Activated T-cell treated with anti-CD3 and anti-CD28 coated beads, Interleukin-2, amount 50 U/mL, for 4 hours (primary cell): Measurements from ENCODE around the gene FUT8. TPM values are rescaled to one million over a fixed set of nuclear protein-coding genes. Genes with fewer than 3 reads are reported as not detected.
"Not testable (repeated sequence)": the region's sequence is repeated elsewhere in the genome, so short reads cannot be mapped to it uniquely, and the experiment has no call there.

ENCODE experiments used
- ATAC-seq, 2 donors: fragments of 200-7000 bp; cut with Tn5 transposase; one replicate each; pipeline ENCODE4 v1.10.0; 2021
- DNase-seq: peaks from one replicate; pipeline ENCODE4 v3.0.0-alpha.2; 2020
- H3K27me3 Mint-ChIP-seq: one replicate; pipeline ENCODE4 v1.8.0; 2021; ENCODE audit warnings: low read depth, mixed read lengths
- H3K36me3 Mint-ChIP-seq: one replicate; pipeline ENCODE4 v1.8.0; 2022; ENCODE audit warnings: mixed read lengths; ENCODE audit not compliant: insufficient read depth
- H3K4me1 Mint-ChIP-seq: one replicate; pipeline ENCODE4 v1.8.0; 2021; ENCODE audit warnings: low read depth, mixed read lengths
- H3K4me3 Mint-ChIP-seq: one replicate; pipeline ENCODE4 v1.8.0; 2021; ENCODE audit warnings: mild to moderate bottlenecking, moderate library complexity, mixed read lengths
- H3K9me3 Mint-ChIP-seq: one replicate; pipeline ENCODE4 v1.8.0; 2021; ENCODE audit warnings: mixed read lengths
- total RNA-seq, 3 donors: library from RNA; stranded (reverse); gene quantifications; one replicate each; pipeline ENCODE4 v1.2.1, GENCODE V29; 2021

The FUT8 gene
- total RNA-seq, 3 donors from 2014 or later, result 29.2 to 38.4 (median 30.9) TPM

DNA sequence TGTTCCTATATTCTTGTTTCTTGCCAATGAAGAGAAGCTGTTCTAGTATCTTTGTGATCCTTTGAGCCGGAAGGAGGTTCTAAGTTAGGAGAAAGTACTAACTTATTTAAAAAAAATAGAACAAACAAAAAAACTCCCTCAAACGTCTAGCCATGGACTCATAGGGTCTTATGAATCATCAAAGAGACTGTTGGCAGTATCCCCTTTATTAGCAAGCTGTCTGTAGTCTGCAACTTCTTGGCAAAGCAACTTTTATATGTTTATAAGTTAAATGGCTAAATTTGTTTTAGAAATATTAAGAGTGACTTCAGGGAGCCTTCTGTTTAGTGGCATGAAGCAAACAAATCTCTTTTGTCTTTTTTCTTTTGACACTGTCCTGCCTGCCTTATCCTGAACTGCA lies 291.9 kb downstream of the FUT8 start:
- H3K36me3 Mint-ChIP-seq, result peaks cover 21% of the 10 kb centered on the region
- DNase-seq (no peak), ATAC-seq (peak in 1 of 2 donors; percentile 23)
- no peak overlapping the region for H3K4me3 Mint-ChIP-seq
- peaks cover 9% of the 10 kb centered on the region for H3K9me3 Mint-ChIP-seq
- no peaks in the 10 kb centered on the region for H3K27me3 Mint-ChIP-seq
- H3K4me1 Mint-ChIP-seq, result peaks cover 17% of the 10 kb centered on the region

DNA sequence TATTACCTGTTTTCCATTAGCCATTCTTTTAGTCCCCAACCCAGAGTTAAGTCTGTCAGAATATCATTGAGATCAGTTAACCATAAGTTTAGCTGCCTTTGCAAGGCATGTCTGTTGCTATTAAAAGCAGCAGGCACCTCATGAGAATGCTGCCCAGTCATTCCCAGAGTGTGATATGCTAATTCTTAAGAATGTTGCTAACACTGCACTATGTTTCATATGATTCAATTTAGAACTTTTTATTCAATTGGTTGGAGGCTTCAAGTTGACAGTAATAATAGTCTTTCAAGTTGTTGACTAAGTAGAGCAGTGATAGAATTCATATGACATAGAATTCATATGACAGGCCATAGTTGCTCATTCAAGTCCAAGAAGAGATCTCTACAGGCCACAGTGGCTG lies 292.3 kb downstream of the FUT8 start:
- H3K4me1 Mint-ChIP-seq, result peaks cover 19% of the 10 kb centered on the region
- DNase-seq, result no peak
- no peak overlapping the region for H3K4me3 Mint-ChIP-seq
- peaks cover 9% of the 10 kb centered on the region for H3K9me3 Mint-ChIP-seq
- peaks cover 20% of the 10 kb centered on the region for H3K36me3 Mint-ChIP-seq
- H3K27me3 Mint-ChIP-seq, result no peaks in the 10 kb centered on the region
- ATAC-seq, result peak; percentile 94 to 95

DNA sequence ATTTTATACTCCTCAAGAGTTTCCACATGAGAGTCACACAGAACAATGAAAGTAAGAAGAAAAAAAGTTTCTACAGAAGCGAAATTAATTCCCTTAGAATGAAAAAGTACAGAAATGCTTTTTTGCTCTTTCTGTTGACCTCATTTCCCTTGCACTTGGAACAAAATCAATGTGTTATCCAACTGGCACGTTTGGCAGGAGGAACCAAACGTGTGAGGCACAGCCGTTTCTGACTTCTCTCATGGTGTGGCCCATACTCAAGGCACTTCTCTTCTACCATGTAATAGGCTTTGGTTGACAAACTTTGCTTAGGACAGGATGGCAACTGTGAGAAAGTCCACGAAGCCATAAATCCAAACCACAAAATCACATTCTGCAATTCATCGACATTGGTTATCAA lies 297.0 kb downstream of the FUT8 start:
- H3K9me3 Mint-ChIP-seq, result peaks cover 17% of the 10 kb centered on the region
- H3K4me1 Mint-ChIP-seq, result peaks cover 28% of the 10 kb centered on the region
- no peaks in the 10 kb centered on the region for H3K27me3 Mint-ChIP-seq
- no peak for DNase-seq
- H3K36me3 Mint-ChIP-seq, result peaks cover 21% of the 10 kb centered on the region
- no peak overlapping the region for H3K4me3 Mint-ChIP-seq
- ATAC-seq, result no peak

DNA sequence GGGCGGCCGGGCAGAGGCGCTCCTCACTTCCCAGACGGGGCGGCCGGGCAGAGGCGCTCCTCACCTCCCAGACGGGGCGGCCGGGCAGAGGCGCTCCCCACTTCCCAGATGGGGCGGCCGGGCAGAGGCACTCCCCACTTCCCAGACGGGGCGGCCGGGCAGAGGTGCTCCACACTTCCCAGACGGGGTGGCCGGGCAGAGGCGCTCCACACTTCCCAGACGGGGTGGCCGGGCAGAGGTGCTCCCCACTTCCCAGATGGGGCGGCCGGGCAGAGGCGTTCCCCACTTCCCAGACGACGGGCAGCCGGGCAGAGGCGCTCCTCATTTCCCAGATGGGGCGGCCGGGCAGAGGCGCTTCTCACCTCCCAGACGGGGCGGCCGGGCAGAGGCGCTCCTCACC lies 304.3 kb downstream of the FUT8 start:
- peaks cover 32% of the 10 kb centered on the region for H3K36me3 Mint-ChIP-seq
- ATAC-seq, H3K4me3 Mint-ChIP-seq: not testable (repeated sequence)

DNA sequence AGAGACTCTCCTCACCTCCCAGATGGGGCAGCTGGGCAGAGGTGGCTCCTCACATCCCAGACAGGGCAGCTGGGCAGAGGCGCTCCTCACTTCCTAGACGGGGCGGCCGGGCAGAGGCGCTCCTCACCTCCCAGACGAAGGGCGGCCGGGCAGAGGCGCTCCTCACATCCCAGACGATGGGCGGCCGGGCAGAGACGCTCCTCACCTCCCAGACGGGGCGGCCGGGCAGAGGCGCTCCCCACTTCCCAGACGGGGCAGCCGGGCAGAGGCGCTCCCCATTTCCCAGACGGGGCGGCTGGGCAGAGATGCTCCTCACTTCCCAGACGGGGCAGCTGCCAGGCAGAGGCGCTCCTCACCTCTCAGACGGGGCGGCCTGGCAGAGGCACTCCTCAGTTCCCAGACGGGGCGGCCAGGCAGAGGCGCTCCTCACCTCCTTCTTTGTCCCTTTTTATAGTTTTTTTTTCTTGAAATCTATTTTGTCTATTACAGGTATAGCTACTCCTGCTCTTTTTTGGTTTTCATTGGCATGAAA lies 304.9 kb downstream of the FUT8 start:
- H3K9me3 Mint-ChIP-seq, result peaks cover 30% of the 10 kb centered on the region
- H3K4me3 Mint-ChIP-seq, ATAC-seq, DNase-seq, H3K27me3 Mint-ChIP-seq: not testable (repeated sequence)
- peaks cover 34% of the 10 kb centered on the region for H3K36me3 Mint-ChIP-seq
- H3K4me1 Mint-ChIP-seq, result peaks cover 14% of the 10 kb centered on the region

More for the DNA sequence above, 304.3 kb downstream of the FUT8 start:
- not testable (repeated sequence) for DNase-seq, H3K27me3 Mint-ChIP-seq
- Mint-ChIP-seq H3K4me1 (peaks cover 11% of the 10 kb centered on the region), H3K9me3 (peaks cover 30% of the 10 kb centered on the region)

DNA sequence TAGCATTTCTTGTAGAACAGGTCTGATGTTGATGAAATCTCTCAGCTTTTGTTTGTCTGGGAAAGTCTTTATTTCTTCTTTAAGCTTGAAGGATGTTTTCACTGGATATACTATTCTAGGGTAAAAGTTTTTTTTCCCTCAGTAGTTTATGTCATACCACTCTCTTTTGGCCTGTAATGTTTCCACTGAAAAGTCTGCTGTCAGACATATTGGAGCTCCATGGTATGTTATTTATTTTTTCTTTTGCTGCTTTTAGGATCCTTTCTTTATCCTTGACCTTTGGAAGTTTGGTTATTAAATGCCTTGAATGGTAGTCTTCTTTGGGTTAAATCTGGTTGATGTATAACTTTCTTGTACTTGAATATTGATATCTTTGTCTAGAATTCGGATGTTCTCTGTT lies 306.1 kb downstream of the FUT8 start:
- Mint-ChIP-seq H3K9me3 (peaks cover 28% of the 10 kb centered on the region), H3K27me3 (no peaks in the 10 kb centered on the region), H3K36me3 (peaks cover 38% of the 10 kb centered on the region), H3K4me1 (peaks cover 23% of the 10 kb centered on the region), H3K4me3 (no peak overlapping the region)
- ATAC-seq (no peak), DNase-seq (no peak)

DNA sequence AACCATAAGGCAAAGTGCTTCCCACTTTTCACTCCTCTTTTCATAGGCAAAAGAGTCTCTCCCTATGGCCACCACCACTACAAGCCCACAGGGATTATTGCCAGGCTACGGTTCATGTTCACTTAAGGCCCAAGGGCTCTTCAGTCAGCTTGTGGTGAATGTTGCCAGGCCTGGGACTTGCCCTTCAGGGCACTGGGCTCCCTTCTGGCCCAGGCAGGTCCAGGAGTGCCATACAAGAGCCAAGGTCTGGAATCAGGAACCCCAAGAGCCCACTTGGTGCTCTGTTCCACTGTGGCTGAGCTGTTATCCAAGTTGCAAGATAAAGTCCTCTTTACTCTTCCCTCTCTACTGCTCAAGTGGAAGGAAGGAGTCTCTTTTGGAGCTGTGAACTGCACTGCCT lies 307.6 kb downstream of the FUT8 start:
- Mint-ChIP-seq H3K4me3 (no peak overlapping the region), H3K36me3 (peaks cover 35% of the 10 kb centered on the region), H3K27me3 (no peaks in the 10 kb centered on the region), H3K9me3 (peaks cover 17% of the 10 kb centered on the region), H3K4me1 (peaks cover 21% of the 10 kb centered on the region)
- ATAC-seq, result no peak
- DNase-seq, result no peak

DNA sequence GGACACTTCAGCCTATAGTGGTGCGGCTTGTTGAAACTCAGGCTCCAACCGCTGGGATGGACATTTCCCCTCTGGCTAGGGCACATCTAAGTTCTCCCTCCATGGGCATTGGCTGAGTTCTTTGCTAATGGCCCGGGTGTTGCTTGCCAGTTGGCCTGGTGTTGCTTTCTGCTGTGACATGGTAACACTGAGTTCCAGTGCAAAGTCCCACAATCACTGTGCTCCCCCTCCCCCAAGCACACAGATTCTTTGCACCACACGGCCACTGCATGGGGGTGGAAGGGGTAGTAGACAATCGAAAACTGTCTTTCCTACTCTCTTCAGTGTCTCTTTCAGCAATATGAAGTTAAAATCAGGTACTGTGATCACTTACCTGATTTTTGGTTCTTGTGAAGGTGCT lies 308.2 kb downstream of the FUT8 start:
- Mint-ChIP-seq H3K4me1 (peaks cover 20% of the 10 kb centered on the region), H3K36me3 (peaks cover 31% of the 10 kb centered on the region), H3K4me3 (no peak overlapping the region), H3K27me3 (no peaks in the 10 kb centered on the region), H3K9me3 (peaks cover 14% of the 10 kb centered on the region)
- ATAC-seq, result no peak
- no peak for DNase-seq

DNA sequence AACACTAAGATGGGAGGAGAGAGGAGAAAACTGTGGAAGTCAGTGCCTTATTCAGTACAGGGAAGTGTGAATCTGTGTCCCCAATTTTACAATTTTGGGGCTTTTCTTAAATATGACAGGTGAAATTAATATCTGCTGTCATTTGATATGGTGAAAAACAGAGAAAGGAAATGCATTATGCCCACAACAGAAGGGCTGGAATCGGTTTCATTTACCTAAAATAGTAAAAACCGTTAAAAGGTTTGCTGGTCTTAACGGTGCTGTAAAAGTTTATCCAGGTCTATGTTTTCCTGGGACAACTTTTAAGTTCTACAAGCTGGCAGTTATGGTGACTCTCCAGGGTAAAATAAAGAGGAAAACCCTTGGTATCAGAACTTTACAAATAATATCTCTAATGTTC lies 310.8 kb downstream of the FUT8 start:
- H3K9me3 Mint-ChIP-seq, result peaks cover 7% of the 10 kb centered on the region
- no peak overlapping the region for H3K4me3 Mint-ChIP-seq
- DNase-seq (no peak), ATAC-seq (no peak)
- H3K4me1 Mint-ChIP-seq, result peaks cover 18% of the 10 kb centered on the region
- no peaks in the 10 kb centered on the region for H3K27me3 Mint-ChIP-seq
- H3K36me3 Mint-ChIP-seq, result peaks cover 45% of the 10 kb centered on the region

DNA sequence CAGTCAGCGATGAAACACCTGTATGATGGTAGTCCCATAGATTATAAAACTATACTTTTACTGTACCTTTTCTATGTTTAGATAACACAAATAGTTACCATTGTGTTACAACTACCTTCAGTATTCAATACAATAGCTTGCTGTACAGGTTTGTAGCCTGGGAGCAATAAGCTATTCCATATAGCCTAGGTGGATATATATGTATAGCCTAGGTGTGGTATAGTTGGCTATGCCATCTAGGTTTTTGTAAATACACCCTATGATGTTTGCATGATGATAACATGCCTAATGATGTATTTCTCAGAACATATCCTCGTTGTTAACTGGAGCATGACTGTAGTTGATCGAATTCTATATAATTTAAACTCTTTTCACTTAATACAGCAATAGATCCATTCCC lies 316.1 kb downstream of the FUT8 start:
- ATAC-seq (no peak), DNase-seq (no peak)
- Mint-ChIP-seq H3K27me3 (no peaks in the 10 kb centered on the region), H3K36me3 (peaks cover 38% of the 10 kb centered on the region), H3K4me3 (no peak overlapping the region), H3K4me1 (peaks cover 10% of the 10 kb centered on the region), H3K9me3 (no peaks in the 10 kb centered on the region)

DNA sequence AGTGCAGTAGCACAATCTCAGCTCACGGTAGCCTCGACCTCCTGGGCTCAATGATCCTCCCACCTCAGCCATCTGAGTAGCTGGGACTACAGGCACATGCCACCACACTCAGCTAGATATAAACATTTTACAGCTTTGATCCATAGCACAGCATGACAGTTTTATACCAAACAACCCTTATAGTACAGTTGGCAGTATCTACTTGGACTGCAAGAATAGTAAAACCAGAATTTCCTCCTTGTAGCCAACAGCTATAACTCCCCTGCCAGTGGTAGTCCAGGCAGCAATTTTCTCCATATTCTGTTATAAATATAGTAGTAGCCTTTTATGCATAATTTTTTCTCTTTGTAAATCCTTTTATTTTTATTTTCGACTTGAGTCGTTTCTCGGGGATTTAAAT lies 317.0 kb downstream of the FUT8 start:
- ATAC-seq, result no peak
- no peaks in the 10 kb centered on the region for H3K9me3 Mint-ChIP-seq
- DNase-seq, result no peak
- H3K4me3 Mint-ChIP-seq, result no peak overlapping the region
- no peaks in the 10 kb centered on the region for H3K27me3 Mint-ChIP-seq
- H3K4me1 Mint-ChIP-seq, result peaks cover 10% of the 10 kb centered on the region
- peaks cover 41% of the 10 kb centered on the region for H3K36me3 Mint-ChIP-seq

DNA sequence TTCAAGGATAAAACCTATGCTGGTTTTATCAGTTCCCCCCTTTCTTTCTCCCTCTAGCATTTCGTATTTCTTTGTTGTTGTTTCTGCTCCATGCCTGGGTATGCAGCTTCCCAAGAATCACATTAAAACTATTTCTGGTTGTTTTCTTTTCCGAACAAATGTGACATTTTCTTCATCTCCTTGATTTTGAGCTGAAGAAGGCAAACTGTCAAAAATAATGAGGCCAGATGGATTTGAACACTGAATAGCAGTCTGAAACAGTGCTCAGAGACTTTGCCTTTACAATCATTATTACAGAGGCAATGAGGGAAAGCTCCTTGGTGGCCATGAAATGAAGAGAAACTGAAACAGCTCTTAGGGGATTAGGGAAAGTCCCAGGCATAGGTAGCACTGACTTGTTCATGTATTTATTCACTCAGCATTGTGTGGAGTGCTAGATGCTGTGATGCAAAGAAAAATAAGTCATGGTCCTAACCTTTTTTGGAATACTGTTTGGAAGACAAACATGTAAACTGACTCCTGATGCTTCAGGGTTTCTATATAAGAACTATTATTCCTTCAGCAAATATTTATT lies 319.5 kb downstream of the FUT8 start:
- DNase-seq (no peak), ATAC-seq (peak; percentile 99)
- Mint-ChIP-seq H3K4me1 (peaks cover 10% of the 10 kb centered on the region), H3K27me3 (no peaks in the 10 kb centered on the region), H3K9me3 (no peaks in the 10 kb centered on the region), H3K36me3 (peaks cover 36% of the 10 kb centered on the region), H3K4me3 (no peak overlapping the region)

DNA sequence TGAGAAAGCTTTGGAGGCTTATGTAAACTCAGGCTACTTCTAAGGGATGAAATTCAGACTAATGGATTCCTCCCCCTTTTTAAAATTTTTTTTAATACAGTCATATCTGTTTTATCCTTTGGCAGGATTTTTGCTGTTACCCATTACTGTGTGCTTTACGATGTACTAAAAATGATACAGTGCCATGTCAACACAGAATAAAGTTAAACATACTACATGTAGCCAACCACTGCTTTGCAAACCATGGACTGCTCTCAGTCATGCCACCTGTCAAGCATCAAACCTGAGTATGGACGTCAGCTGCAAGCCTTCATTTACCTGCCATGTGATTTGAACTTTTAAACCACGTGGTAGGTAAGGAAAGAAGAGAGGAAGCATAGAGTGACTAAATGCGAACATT lies 325.8 kb downstream of the FUT8 start:
- no peak for DNase-seq
- Mint-ChIP-seq H3K27me3 (no peaks in the 10 kb centered on the region), H3K4me1 (no peaks in the 10 kb centered on the region), H3K9me3 (no peaks in the 10 kb centered on the region), H3K36me3 (peaks cover 38% of the 10 kb centered on the region), H3K4me3 (no peak overlapping the region)
- ATAC-seq, result no peak

DNA sequence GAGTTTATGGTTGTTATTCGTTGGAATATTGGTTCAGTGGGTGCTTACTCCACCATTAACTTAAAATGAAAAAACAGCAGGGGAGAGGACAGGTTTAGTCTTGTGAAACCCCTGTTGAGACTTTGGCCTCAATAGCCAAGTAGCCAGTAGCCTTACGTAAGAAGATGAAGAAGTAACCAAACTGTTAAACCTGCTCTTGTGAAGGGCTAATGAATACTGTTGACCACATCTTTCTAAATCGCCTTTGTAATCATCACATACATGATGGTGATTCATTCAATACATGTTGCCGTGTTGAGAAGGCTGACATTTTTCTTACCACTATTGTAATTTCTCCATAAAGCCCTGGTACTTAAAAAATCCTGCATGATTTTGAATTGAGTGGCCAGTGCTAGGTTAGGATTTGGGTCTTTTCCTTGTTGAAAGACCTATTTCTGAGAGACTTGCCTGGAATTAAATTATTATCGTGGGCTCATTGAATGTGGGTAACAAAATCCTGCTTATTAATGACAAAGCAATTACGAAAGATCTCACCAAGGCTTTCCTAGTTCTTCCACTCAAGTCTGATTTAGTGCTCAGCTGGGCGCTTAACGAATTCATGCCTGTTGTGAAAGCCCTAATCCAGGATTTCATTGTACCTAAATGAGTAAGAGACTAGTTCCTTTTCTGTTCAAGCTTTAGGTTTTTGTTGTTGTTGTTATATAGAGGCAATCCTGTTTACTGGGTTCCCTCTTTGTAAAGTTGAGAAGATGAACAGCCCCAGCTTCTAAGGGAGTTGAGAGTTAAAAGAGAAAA lies 333.1 kb downstream of the FUT8 start:
- H3K4me3 Mint-ChIP-seq, result no peak overlapping the region
- H3K4me1 Mint-ChIP-seq, result peaks cover 1% of the 10 kb centered on the region
- ATAC-seq, result no peak
- H3K27me3 Mint-ChIP-seq, result no peaks in the 10 kb centered on the region
- DNase-seq, result no peak
- H3K36me3 Mint-ChIP-seq, result peaks cover 14% of the 10 kb centered on the region
- H3K9me3 Mint-ChIP-seq, result no peaks in the 10 kb centered on the region

DNA sequence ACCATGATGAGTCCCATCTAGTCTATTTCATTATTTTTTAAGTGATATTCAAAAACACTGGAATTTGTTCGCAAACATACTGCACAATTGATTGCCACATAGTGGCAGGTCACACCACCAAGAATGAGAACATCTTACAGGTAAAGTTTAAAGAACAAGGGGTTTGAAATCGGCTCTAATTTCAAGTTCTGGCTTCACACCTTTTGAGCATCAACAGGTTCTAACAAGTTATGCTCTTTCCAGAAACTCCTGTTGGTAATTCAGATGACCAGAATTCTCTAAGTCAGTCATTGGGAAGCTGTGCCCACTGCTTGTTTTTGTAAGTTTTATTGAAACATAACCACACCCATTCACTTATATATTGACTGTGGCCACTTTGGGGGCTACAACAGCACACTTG lies 336.3 kb downstream of the FUT8 start:
- no peak for ATAC-seq
- Mint-ChIP-seq H3K9me3 (no peaks in the 10 kb centered on the region), H3K36me3 (no peaks in the 10 kb centered on the region), H3K4me1 (peaks cover 4% of the 10 kb centered on the region), H3K4me3 (no peak overlapping the region), H3K27me3 (no peaks in the 10 kb centered on the region)
- DNase-seq, result no peak
